OCI-LY3 (cell line): ENCODE measurements around the gene MANEAL.

Source experiments
- H2AFZ ChIP-seq: fragments of 200-600, 300-600 bp; shearing (Covaris generic); 2 replicates; pipeline ENCODE4 v1.6.0; 2014; ENCODE audit warnings: antibody characterized with exemption, low read depth, low read length
- H3K27ac ChIP-seq: fragments of 200-600, 300-600 bp; sonication (generic); 2 replicates; pipeline ENCODE4 v1.5.1; 2014; ENCODE audit warnings: mild to moderate bottlenecking, low read length, moderate library complexity, mixed read lengths
- H3K27me3 ChIP-seq: fragments of 200-600, 300-600 bp; sonication (generic); 2 replicates; pipeline ENCODE4 v1.6.1; 2014; ENCODE audit warnings: low read depth, low read length, mixed read lengths
- H3K36me3 ChIP-seq: fragments of 200-600, 300-600 bp; sonication (generic); replicated peaks from 2 replicates; pipeline ENCODE3; 2014; ENCODE audit warnings: low read depth, low read length, mixed read lengths
- H3K4me1 ChIP-seq: fragments of 300-600, 200-600 bp; sonication (generic); 2 replicates; pipeline ENCODE4 v1.6.1; 2014; ENCODE audit warnings: low read length, mixed read lengths
- H3K4me2 ChIP-seq: fragments of 200-600, 300-600 bp; sonication (generic); 2 replicates; pipeline ENCODE4 v1.6.1; 2014; ENCODE audit warnings: low read length, mixed read lengths
- H3K4me3 ChIP-seq: fragments of 300-600, 200-600 bp; sonication (generic); 2 replicates; pipeline ENCODE4 v1.5.1; 2014; ENCODE audit warnings: antibody characterized with exemption, mild to moderate bottlenecking, low read length, moderate library complexity
- H3K79me2 ChIP-seq: fragments of 300-600, 200-600 bp; shearing (Covaris generic); 2 replicates; pipeline ENCODE4 v1.6.1; 2014; ENCODE audit warnings: mild to moderate bottlenecking, low read length, mixed read lengths
- H3K9ac ChIP-seq: fragments of 300-600, 200-600 bp; shearing (Covaris generic); 2 replicates; pipeline ENCODE4 v1.6.0; 2014; ENCODE audit warnings: mild to moderate bottlenecking, low read length, moderate library complexity
- H3K9me3 ChIP-seq: fragments of 200-600, 300-600 bp; shearing (Covaris generic); 2 replicates; pipeline ENCODE4 v1.6.1; 2014; ENCODE audit warnings: low read length, mixed read lengths; ENCODE audit not compliant: insufficient read depth
- H4K20me1 ChIP-seq: fragments of 200-600, 300-600 bp; sonication (generic); 2 replicates; pipeline ENCODE4 v1.6.1; 2016; ENCODE audit warnings: low read length, mixed read lengths; ENCODE audit not compliant: insufficient read depth
- EZH2phosphoT487 ChIP-seq: fragments of 200-600 bp; shearing (Covaris generic); IDR thresholded peaks from 2 replicates; pipeline ENCODE4 v1.6.1; 2018; ENCODE audit warnings: antibody characterized with exemption, mixed run types, low read depth
- TF ChIP-seq, protein P1 (sequence below): fragments of 200-600, 300-600 bp; sonication (generic); IDR thresholded peaks from 2 replicates; pipeline ENCODE4 v1.5.1; 2014; ENCODE audit warnings: antibody characterized with exemption, low read length, low read depth

The MANEAL gene

DNA sequence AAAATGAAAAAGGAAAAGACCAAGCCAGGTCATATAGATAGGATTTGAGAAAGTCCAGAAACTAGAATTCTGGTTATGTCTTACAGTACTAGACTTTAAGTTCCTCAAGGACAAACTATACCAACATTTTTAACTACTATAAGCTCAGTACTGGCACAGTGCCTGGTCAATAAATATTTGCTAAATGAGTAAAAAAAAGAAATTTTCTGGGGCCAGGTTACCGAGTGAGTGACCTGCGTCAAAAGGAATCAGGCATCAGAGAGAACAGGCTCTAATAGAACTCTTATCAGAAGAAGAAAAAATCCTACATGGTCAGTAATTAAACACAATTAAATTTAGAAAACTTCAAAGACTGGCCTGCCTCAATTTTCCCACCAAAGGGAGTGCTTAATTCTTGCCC, 38.2 kb downstream of the MANEAL start:
- no peak overlapping the region for H3K9ac ChIP-seq
- no peak overlapping the region for H3K4me2 ChIP-seq
- H3K36me3 ChIP-seq: peaks cover 9% of the 10 kb centered on the region
- no peak overlapping the region for H2AFZ ChIP-seq
- H3K79me2 ChIP-seq: no peaks in the 10 kb centered on the region
- H4K20me1 ChIP-seq: no peaks in the 10 kb centered on the region
- no peaks in the 10 kb centered on the region for H3K9me3 ChIP-seq
- no peak overlapping the region for H3K27ac ChIP-seq
- no peaks in the 10 kb centered on the region for H3K4me1 ChIP-seq
- no peak overlapping the region for H3K4me3 ChIP-seq
- TF ChIP-seq EZH2phosphoT487: no peak
- TF ChIP-seq, protein P1, sequence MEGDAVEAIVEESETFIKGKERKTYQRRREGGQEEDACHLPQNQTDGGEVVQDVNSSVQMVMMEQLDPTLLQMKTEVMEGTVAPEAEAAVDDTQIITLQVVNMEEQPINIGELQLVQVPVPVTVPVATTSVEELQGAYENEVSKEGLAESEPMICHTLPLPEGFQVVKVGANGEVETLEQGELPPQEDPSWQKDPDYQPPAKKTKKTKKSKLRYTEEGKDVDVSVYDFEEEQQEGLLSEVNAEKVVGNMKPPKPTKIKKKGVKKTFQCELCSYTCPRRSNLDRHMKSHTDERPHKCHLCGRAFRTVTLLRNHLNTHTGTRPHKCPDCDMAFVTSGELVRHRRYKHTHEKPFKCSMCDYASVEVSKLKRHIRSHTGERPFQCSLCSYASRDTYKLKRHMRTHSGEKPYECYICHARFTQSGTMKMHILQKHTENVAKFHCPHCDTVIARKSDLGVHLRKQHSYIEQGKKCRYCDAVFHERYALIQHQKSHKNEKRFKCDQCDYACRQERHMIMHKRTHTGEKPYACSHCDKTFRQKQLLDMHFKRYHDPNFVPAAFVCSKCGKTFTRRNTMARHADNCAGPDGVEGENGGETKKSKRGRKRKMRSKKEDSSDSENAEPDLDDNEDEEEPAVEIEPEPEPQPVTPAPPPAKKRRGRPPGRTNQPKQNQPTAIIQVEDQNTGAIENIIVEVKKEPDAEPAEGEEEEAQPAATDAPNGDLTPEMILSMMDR: no peak
- H3K27me3 ChIP-seq: no peaks in the 10 kb centered on the region

DNA sequence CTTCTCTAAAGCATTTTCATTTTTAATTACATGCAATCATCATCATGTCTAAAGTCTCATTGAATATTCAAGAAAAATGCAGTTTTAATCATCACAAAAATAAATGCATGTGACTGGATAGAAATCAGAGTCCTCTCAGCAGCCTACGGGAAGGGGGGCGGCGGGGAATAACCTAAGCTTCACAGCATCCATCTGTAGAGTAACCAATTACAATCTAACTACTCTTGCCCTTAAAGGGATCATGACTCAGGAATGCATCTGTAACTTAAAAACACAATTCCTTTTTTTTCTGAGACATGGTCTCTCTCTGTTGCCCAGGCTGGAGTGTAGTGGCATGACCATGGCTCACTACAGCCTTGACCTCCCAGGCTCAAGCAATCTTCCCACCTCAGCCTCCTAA, 43.1 kb downstream of the MANEAL start:
- no peaks in the 10 kb centered on the region for H3K9me3 ChIP-seq
- H3K4me2 ChIP-seq: no peak overlapping the region
- no peak overlapping the region for H2AFZ ChIP-seq
- no peak overlapping the region for H3K4me3 ChIP-seq
- peaks cover 14% of the 10 kb centered on the region for H3K36me3 ChIP-seq
- no peak for TF ChIP-seq EZH2phosphoT487
- TF ChIP-seq, protein P1: no peak
- no peaks in the 10 kb centered on the region for H3K27me3 ChIP-seq
- H3K79me2 ChIP-seq: no peaks in the 10 kb centered on the region
- H4K20me1 ChIP-seq: no peaks in the 10 kb centered on the region
- no peak overlapping the region for H3K27ac ChIP-seq
- H3K9ac ChIP-seq: no peak overlapping the region
- no peaks in the 10 kb centered on the region for H3K4me1 ChIP-seq

DNA sequence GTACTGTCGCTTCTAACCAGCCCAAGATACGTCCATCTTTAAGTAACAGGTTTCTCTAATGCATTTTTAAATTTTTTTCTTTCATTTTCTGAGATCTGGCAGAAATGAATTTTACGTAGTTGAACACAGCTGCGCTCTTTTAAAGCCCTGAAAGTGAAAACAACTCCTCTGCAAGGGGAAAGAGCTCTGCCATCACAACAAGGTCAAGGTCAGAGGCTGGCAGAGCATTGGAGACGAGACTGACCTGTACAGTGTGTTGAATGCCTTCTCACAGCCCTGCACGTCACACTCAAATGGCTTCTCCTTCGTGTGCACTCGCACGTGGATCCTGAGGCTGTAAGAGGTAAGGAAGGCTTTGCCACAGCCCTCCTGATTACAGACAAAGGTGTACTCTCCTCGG, 46.0 kb downstream of the MANEAL start:
- no peak overlapping the region for H2AFZ ChIP-seq
- no peaks in the 10 kb centered on the region for H3K9me3 ChIP-seq
- no peak overlapping the region for H3K4me2 ChIP-seq
- H4K20me1 ChIP-seq: no peaks in the 10 kb centered on the region
- no peaks in the 10 kb centered on the region for H3K4me1 ChIP-seq
- peaks cover 8% of the 10 kb centered on the region for H3K36me3 ChIP-seq
- H3K27me3 ChIP-seq: no peaks in the 10 kb centered on the region
- H3K79me2 ChIP-seq: peaks cover 4% of the 10 kb centered on the region; the same call in 1 of the 2 replicates
- H3K4me3 ChIP-seq: no peak overlapping the region
- TF ChIP-seq, protein P1: no peak
- TF ChIP-seq EZH2phosphoT487: no peak
- H3K9ac ChIP-seq: no peak overlapping the region
- no peak overlapping the region for H3K27ac ChIP-seq

DNA sequence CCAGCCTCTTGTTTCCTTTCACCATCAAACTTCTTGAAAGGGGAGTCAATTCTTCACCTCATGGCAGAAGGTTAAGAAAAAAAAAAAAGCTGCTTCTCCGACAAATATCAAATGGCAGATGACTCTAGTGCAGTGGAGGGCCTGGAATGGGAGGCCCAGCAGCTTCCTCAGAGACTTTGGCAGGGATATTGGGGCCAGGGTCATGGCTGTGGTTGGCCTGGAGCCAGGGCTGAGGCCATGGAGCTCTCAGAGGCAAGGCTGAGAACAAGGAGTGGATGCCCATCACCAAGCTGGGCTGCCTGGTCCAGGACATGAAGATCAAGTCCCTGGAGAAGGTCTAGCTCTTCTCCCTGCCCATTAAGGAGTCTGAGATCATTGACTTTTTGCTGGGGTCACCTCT, 47.1 kb downstream of the MANEAL start:
- no peak overlapping the region for H3K4me3 ChIP-seq
- H3K9me3 ChIP-seq: no peaks in the 10 kb centered on the region
- peaks cover 10% of the 10 kb centered on the region; the same call in 1 of the 2 replicates for H3K79me2 ChIP-seq
- no peak overlapping the region for H2AFZ ChIP-seq
- H4K20me1 ChIP-seq: no peaks in the 10 kb centered on the region
- H3K36me3 ChIP-seq: peaks cover 5% of the 10 kb centered on the region
- no peak overlapping the region for H3K4me2 ChIP-seq
- no peak overlapping the region for H3K27ac ChIP-seq
- no peak for TF ChIP-seq EZH2phosphoT487
- TF ChIP-seq, protein P1: no peak
- no peak overlapping the region for H3K9ac ChIP-seq
- H3K27me3 ChIP-seq: no peaks in the 10 kb centered on the region
- no peaks in the 10 kb centered on the region; the same call in 1 of the 2 replicates for H3K4me1 ChIP-seq
